AG09319 (cell line): Measurements from ENCODE around the gene ATP9A.

Experiments used
- DNase-seq: peaks from one replicate; pipeline ENCODE4 v3.0.0-alpha.2; 2010; ENCODE audit warnings: low read depth; ENCODE audit errors: extremely low read depth
- CTCF ChIP-seq: IDR thresholded peaks from 2 replicates; pipeline ENCODE4 v1.5.1; 2011; ENCODE audit warnings: low read depth, mild to moderate bottlenecking, inconsistent platforms, low read length, moderate library complexity

ATP9A gene

GRCh38 chr20:51667491-51667890 lies 100.7 kb downstream of the ATP9A start:
- TF ChIP-seq CTCF, result no peak
- no peak for DNase-seq

GRCh38 chr20:51667002-51667408 lies 101.2 kb downstream of the ATP9A start:
- no peak for TF ChIP-seq CTCF
- DNase-seq, result no peak

- DNase-seq, result no peak
- no peak for TF ChIP-seq CTCF
These were observed 102.1 kb downstream of the ATP9A start for GRCh38 chr20:51666126-51666525.

- TF ChIP-seq CTCF, result no peak
These were observed 102.6 kb downstream of the ATP9A start for GRCh38 chr20:51665543-51666118.

GRCh38 chr20:51661609-51662178 lies 106.5 kb downstream of the ATP9A start:
- no peak for DNase-seq
- TF ChIP-seq CTCF, result no peak

More at GRCh38 chr20:51665543-51666118, 102.6 kb downstream of the ATP9A start:
- DNase-seq, result no peak

GRCh38 chr20:51660672-51661608 lies 107.2 kb downstream of the ATP9A start:
- DNase-seq, result peak; percentile 72
- no peak; the same call in 1 of the 2 replicates for TF ChIP-seq CTCF
